ENCODE results near the gene STC2.
"Not testable (repeated sequence)": the region's sequence is repeated elsewhere in the genome, so short reads cannot be mapped to it uniquely, and the experiment has no call there.

Gene STC2

GRCh38 chr5:173327948-173328843 lies at the start of gene STC2:
STC2 (minus strand) TSS chr5:173328414; CDS start chr5:173328193, 221 bp downstream.
- DNase-seq = peak; percentile 74

GRCh38 chr5:173371400-173371799 lies 43.2 kb upstream of the STC2 start:
- DNase-seq = no peak

GRCh38 chr5:173363406-173363805 lies 35.2 kb upstream of the STC2 start:
- not testable (repeated sequence) for DNase-seq

GRCh38 chr5:173355561-173355960 lies 27.3 kb upstream of the STC2 start:
- DNase-seq = no peak

GRCh38 chr5:173354645-173355044 lies 26.4 kb upstream of the STC2 start:
- DNase-seq = no peak

- no peak for DNase-seq
Observed at GRCh38 chr5:173352366-173353349, 24.4 kb upstream of the STC2 start.

GRCh38 chr5:173342813-173343755 lies 14.9 kb upstream of the STC2 start:
- no peak for DNase-seq

GRCh38 chr5:173341961-173342430 lies 13.8 kb upstream of the STC2 start:
- DNase-seq = no peak

GRCh38 chr5:173340984-173341383 lies 12.8 kb upstream of the STC2 start:
- DNase-seq = no peak

GRCh38 chr5:173340451-173340850 lies 12.2 kb upstream of the STC2 start:
- no peak for DNase-seq

GRCh38 chr5:173339286-173339685 lies 11.1 kb upstream of the STC2 start:
- no peak for DNase-seq

- no peak for DNase-seq
Observed at GRCh38 chr5:173338380-173339015, 10.3 kb upstream of the STC2 start.

GRCh38 chr5:173334808-173335207 lies 6.6 kb upstream of the STC2 start:
- DNase-seq = no peak

- no peak for DNase-seq
Observed at GRCh38 chr5:173333925-173334661, 5.9 kb upstream of the STC2 start.

GRCh38 chr5:173331956-173332479 lies 3.8 kb upstream of the STC2 start:
- no peak for DNase-seq

GRCh38 chr5:173331287-173331686 lies 3.1 kb upstream of the STC2 start:
- DNase-seq = no peak

GRCh38 chr5:173330338-173331206 lies 2.4 kb upstream of the STC2 start:
- DNase-seq = no peak

- DNase-seq = peak; percentile 35
Observed at GRCh38 chr5:173329491-173330337, 1.5 kb upstream of the STC2 start.
